ENCODE data around the gene MYLK3.

- TF ChIP-seq POLR2A (IDR thresholded peaks at IDR 0.05; ENCODE audit: low read depth), result no peak
- TF ChIP-seq CTCF (IDR thresholded peaks at IDR 0.05), result no peak
- TF ChIP-seq EP300 (IDR thresholded peaks at IDR 0.05), result no peak
These were observed 11.4 kb downstream of the MYLK3 start for GRCh38 chr16:46736695-46737094.
